Peyer's patch (tissue), 4 donors: ENCODE results near the gene WDR5.

ENCODE experiments used
- POLR2A ChIP-seq, 2 donors: fragments of 450-650 bp; IDR thresholded peaks; one replicate each; pipeline ENCODE4 v1.5.1; 2017; ENCODE audit warnings: antibody characterized with exemption in 2 of 2, mild to moderate bottlenecking in 2 of 2, moderate library complexity in 2 of 2
- TF ChIP-seq, protein P1 (sequence below), 6 experiments: fragments of 450-650 bp in 4 of 6; fragments of 200-600 bp in 2 of 6; sonication (generic) in 1 of 6; IDR thresholded peaks; one replicate each; pipeline ENCODE4 v1.5.1; 2017 to 2019; ENCODE audit warnings: antibody characterized with exemption in 6 of 6, mild to moderate bottlenecking in 3 of 6, moderate library complexity in 1 of 6

GRCh38 chr9:134179595-134179917 lies 43.7 kb downstream of the WDR5 start:
- TF ChIP-seq, protein P1, sequence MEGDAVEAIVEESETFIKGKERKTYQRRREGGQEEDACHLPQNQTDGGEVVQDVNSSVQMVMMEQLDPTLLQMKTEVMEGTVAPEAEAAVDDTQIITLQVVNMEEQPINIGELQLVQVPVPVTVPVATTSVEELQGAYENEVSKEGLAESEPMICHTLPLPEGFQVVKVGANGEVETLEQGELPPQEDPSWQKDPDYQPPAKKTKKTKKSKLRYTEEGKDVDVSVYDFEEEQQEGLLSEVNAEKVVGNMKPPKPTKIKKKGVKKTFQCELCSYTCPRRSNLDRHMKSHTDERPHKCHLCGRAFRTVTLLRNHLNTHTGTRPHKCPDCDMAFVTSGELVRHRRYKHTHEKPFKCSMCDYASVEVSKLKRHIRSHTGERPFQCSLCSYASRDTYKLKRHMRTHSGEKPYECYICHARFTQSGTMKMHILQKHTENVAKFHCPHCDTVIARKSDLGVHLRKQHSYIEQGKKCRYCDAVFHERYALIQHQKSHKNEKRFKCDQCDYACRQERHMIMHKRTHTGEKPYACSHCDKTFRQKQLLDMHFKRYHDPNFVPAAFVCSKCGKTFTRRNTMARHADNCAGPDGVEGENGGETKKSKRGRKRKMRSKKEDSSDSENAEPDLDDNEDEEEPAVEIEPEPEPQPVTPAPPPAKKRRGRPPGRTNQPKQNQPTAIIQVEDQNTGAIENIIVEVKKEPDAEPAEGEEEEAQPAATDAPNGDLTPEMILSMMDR (IDR thresholded peaks at IDR 0.05), result no peak
- no peak for TF ChIP-seq POLR2A (IDR thresholded peaks at IDR 0.05)
